ENCODE data around the gene JMJD8.

Gene JMJD8

DNA sequence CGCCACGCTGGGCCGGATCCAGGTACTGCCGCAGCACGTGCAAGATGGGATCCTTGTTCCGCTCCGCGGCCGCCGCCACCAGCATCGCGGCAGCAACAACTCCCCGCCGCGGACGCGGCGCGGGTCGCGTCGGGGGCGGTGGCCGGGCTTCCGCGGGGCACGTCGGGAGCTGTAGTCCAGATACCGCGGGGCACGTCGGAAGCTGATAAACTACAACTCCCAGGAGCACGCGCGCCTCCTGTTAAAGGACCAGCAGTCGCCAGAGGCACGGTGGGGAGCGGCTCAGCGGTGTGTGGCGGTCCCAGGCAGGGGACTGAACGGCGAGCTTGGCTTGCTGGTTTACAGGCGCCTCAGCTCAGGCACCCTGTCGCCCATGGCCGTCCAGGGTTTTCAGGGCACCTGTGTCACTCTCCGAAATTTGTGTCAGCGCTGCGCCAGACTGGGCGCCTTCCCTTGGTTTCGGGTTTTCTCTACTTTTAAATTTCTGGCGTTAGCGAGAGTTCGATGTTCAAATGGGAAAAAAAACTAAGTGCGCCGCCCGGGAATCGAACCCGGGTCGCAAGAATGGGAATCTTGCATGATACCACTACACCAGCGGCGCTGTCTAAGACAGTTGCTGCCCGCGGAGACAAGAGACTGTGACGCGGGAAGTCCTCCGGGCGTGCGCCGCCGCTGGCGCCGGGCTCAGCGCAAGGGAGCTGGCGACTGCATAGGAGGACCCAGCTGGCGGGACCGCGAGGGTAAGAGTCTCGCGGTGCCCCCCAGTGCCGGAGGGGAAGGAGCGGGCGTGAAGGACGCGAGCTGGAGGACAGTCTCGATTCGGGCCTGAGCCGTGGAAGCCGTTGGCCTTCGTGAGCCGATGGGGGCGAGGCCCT is 47.7 kb downstream of the JMJD8 start, which contains the start of gene METTL26:
Gene METTL26, minus strand, starts transcription at position 100 of the 875 bp plus-strand sequence. Its CDS starts 15 bp downstream, at position 85.
- DNase-seq (ENCODE audit: low spot score) = peak; percentile 99
- TF ChIP-seq, protein P1, sequence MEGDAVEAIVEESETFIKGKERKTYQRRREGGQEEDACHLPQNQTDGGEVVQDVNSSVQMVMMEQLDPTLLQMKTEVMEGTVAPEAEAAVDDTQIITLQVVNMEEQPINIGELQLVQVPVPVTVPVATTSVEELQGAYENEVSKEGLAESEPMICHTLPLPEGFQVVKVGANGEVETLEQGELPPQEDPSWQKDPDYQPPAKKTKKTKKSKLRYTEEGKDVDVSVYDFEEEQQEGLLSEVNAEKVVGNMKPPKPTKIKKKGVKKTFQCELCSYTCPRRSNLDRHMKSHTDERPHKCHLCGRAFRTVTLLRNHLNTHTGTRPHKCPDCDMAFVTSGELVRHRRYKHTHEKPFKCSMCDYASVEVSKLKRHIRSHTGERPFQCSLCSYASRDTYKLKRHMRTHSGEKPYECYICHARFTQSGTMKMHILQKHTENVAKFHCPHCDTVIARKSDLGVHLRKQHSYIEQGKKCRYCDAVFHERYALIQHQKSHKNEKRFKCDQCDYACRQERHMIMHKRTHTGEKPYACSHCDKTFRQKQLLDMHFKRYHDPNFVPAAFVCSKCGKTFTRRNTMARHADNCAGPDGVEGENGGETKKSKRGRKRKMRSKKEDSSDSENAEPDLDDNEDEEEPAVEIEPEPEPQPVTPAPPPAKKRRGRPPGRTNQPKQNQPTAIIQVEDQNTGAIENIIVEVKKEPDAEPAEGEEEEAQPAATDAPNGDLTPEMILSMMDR (IDR thresholded peaks at IDR 0.05; ENCODE audit: extremely low read depth, missing control alignments) = no peak

DNA sequence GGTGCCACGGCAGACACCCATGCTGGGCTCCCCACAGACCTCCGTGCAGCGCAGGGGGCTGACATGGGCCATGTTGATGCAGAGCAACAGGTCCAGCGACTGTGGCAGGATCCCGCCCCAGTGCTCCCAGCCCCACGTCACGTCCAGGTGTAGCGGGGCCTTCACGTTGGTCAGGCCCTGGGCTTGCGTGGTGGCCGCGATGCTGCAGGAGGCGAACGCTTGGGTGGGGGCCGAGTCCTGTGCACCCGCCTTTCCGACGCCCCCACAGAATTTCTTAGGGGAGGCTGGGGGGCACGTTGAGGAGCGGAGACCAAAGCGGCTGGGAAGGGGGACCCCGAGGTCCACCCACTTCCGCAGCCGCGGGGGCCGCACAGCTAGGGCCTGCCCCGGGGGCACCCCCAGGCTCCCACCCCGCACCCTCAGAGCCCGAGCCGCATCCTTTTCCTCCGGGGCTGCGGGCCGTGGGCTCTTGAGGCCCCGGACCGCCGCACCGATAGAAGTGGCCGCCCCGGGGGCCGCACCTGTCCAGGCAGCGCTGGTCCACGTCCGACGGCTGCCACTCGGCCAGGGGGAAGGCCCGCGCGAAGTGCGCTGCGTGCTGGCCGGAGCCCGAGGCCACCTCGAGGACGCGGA is 48.4 kb downstream of the JMJD8 start:
- TF ChIP-seq, protein P1 (IDR thresholded peaks at IDR 0.05; ENCODE audit: extremely low read depth, missing control alignments) = no peak
- DNase-seq (ENCODE audit: low spot score) = peak; percentile 39

GRCh38 chr16:634996-635395 is 49.1 kb downstream of the JMJD8 start:
- DNase-seq (ENCODE audit: low spot score) = peak; percentile 29
- TF ChIP-seq, protein P1 (IDR thresholded peaks at IDR 0.05; ENCODE audit: extremely low read depth, missing control alignments) = no peak

DNA sequence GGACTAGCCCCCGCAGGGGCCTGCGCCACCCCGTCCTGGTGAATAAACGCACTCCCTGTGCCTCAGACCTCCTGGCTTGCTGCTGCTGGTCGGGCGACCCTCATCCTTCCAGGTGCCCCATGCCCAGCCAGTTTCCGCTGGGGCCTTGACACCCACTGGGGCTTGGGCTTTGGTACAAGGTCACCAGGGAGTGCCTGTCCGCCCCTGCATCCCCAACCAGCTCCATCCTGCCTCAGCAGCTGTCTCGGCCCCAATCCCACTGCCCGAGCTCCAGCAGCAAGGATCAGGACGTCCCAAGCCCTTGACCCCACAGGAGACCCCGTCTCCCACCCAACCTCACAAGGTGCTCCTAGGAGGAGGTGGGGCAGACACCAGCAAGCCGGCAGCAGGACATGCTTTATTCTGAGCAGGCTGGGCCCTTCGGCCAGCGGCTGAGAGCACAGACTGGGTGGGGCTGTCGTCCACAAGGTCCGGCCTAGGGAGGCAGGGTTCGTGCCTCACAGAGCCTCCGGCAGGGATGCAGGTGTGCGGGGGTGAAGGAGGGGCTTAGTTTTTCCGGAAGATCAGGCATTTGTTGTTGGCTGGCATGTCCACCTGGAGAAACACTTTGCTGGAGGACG is 50.0 kb downstream of the JMJD8 start:
- TF ChIP-seq, protein P1 (IDR thresholded peaks at IDR 0.05; ENCODE audit: extremely low read depth, missing control alignments) = no peak

GRCh38 chr16:633336-634050 is 50.6 kb downstream of the JMJD8 start:
- no peak for DNase-seq (ENCODE audit: low spot score)
- TF ChIP-seq, protein P1 (IDR thresholded peaks at IDR 0.05; ENCODE audit: extremely low read depth, missing control alignments) = no peak

More for the DNA sequence above, 50.0 kb downstream of the JMJD8 start:
- no peak for DNase-seq (ENCODE audit: low spot score)

GRCh38 chr16:632486-633335 is 51.4 kb downstream of the JMJD8 start:
- TF ChIP-seq, protein P1 (IDR thresholded peaks at IDR 0.05; ENCODE audit: extremely low read depth, missing control alignments) = no peak
- DNase-seq (ENCODE audit: low spot score) = no peak
